C1 segment of cervical spinal cord (tissue), 14 donors: ENCODE data around the gene APP.
A peak's percentile ranks its signal among the peaks of the same experiment; 100 is the strongest.

ENCODE experiments used
- DNase-seq, 14 donors: peaks; one replicate each; lab custom pipeline; 2025; lab: John Stamatoyannopoulos, UW

Gene APP

GRCh38 chr21:26067836-26068594 is 102.6 kb downstream of the APP start:
- no peak for DNase-seq

DNA sequence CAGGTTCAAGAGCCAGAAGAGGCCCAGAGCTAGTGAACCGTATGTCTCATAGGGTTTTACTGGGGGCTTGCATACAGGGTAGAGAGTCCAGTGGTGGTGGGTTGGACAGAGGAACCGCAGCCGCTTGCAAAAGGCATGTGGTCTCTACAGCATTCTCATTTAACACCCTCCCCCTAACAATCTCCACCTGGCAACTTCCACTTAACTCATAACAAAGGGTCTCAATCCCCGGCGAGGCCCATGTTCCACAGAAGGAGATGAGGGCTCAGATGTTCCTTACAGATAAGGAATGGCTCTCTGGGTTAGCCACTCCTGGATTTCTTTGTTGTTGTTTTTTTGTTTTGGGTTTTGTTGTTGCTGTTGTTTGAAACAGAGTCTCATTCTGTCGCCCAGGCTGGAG is 106.1 kb downstream of the APP start:
- no peak for DNase-seq

DNA sequence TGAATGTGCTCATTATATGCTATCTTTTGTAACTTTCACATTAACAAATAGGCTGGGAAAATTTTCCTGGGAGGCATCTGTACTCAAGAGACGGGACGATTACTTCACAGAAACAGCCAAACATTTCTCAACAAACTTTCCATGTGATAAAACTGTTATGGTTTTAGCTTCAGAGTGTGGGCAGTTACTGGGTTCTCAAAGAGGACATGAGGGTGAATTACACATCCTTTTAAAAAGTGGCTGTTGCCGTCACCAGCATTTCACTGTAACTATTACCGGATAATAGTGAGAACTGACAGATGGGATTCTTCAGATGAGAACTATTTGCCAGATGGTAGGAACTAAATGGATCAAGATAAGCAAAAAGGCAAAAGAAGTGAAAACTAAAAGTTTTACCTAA is 109.1 kb downstream of the APP start:
- peak in 1 of 14 donors; percentile 17 for DNase-seq

DNA sequence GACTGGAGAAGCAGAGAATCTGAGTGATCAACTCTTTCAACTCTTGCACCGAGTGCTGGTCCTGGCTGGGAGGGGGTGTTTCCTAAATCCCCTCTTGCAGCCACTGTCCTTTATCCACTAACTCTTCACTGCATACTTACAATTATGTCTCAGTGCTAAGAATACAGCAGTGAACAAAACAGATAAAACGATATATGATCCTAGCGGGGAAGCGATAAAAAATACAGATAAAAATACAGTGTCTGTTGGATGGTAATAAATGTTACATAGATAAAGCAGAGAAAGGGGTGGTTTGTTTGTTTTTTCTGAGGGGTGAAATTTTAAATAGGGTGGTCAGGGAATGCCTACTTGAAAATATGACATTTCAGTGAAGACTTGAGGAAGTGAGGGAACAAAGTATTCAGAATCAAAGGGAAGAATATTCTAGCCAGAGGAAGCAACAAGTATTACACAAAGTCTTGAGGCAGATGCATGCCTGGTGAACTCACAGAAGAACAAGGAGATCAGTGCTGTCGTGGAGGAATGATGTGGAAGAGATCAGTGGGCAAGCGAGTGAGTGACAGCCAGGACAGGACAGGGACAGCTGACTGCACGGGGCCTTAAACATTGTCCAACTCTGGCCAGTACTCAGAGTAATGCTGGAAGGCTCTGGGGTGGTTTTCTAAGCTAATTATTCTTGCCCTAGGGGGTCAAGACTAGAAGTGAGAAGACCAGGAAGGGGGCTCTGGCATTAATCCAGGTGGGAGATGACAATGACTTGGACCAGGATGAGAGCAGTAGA is 110.0 kb downstream of the APP start:
- DNase-seq, result no peak

GRCh38 chr21:26057477-26058170 is 112.9 kb downstream of the APP start:
- DNase-seq, result peak in 3 of 14 donors; percentile 11 to 30 (median 24)

DNA sequence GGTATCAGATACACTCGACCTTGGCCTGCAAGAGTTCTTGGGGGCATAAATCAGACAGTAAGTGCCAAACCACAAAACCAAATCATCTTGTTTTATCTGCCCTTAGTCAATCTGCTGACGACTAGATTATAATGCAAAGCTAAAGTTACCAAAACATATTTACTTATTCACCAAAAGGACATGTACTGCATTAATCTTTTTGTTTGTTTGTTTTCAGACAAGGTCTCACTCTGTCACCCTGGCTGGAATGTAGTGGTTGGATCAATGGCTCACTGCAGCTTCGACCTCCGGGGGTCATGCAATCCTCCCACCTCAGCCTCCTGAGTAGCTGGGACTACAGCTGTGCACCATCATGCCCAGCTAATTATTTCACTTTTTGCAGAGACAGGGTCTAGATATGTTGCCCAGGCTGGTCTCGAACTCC is 114.7 kb downstream of the APP start:
- no peak for DNase-seq

GRCh38 chr21:26055010-26055409 is 115.6 kb downstream of the APP start:
- DNase-seq, result no peak

DNA sequence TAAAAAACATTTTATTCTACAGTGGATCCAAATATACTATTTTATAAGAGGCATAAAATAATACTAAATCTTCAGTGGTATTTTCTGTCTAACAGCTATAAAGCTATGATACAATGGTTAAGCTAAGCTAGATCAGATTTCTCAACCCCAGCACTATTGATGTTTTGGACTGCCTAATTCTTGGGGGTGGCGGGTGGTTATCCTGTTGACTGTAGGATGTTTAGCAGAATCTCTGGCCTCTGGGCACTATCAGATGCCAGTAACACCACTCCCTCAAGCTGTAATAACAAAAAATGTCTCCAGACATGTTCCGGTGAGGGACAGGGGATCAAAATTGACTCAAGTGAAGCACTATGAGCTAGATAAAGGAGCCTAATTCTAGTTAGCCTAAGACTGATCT is 118.5 kb downstream of the APP start:
- no peak for DNase-seq

DNA sequence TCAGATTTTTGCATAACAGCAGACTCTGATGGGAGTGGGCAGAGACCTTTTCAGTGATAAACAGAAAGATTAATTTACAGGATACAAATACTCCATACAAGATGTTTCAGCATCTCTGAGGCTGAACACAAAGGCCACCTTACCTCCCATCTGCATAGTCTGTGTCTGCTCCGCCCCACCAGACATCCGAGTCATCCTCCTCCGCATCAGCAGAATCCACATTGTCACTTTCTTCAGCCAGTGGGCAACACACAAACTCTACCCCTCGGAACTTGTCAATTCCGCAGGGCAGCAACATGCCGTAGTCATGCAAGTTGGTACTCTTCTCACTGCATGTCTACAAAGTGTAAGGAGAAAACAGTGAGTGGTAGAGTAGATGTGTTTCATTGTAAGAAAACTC is 119.7 kb downstream of the APP start:
- DNase-seq, result no peak

DNA sequence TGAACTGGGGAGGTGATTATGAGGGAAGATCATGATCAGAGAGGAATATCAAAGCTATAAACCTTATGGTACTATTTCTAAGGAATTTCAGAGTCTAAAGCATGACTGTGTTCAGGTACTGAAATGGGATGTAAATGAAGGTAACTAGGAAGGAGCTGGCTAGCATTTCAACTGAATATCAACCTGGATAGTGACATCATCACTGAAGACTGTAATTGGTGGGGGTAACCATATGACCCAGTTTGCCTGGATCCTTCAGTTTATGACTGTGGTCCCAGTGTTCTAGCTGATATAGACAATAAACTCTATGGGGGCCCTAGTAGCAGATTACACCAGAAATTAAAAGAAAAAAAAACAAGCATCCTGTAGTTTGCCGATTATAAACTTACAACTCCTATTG is 120.8 kb downstream of the APP start:
- DNase-seq, result no peak

- peak in 2 of 14 donors; percentile 9 to 70 for DNase-seq
Observed at GRCh38 chr21:26047279-26047967, 123.1 kb downstream of the APP start.

GRCh38 chr21:26043891-26044290 is 126.7 kb downstream of the APP start:
- no peak for DNase-seq

DNA sequence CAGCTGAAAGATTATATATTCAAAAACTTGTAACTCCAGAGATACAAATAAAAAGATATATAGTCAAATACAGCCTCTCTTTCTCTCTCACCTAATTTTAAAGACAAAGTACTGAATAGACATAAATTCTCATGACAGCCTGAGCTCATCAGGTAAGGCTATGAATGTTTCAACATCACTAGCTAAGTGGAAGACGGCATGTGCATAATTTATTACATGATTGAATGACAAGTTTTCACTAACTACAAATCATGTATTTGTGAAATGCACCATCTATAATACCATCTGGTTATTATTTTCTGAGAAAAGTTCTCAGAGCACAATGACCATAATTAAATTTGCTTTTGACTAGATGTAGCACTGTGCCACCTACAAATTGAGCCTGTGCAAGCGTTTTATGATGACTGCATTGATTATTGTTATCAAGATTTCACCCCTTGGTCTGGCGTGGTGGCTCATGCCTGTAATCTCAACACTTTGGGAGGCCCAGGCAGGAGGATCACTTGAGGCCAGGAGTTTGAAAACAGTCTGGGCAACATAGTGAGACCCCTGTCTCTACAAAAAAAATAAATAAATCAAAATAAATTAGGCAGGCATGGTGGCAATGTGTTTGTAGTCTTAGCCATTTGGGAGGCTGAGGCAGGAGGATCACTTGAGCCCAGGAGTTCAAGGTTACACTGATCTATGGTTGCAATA is 128.2 kb downstream of the APP start:
- DNase-seq, result no peak

GRCh38 chr21:26041431-26042180 is 129.0 kb downstream of the APP start:
- peak in 1 of 14 donors; percentile 12 for DNase-seq

DNA sequence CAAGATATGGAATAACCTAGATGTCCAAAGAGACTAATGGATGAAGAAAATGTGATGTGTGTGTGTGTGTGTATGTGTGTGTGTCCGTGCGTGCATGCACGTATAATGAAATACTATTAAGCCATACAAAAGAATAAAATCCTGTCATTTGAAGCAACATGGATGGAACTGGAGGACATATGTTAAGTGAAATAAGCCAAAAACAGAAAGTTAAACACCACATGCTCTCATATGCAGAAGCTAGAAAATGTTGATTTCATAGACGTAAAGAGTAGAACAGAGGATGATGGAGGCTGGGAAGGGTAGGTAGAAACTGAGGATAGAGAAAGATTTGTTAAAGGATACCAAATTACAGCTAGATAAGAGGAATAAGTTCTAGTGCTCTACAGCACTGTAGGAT is 133.7 kb downstream of the APP start:
- DNase-seq, result no peak

GRCh38 chr21:26032263-26032662 is 138.3 kb downstream of the APP start:
- no peak for DNase-seq

- DNase-seq, result peak in 1 of 14 donors; percentile 18
Observed at GRCh38 chr21:26028183-26028582, 142.4 kb downstream of the APP start.

GRCh38 chr21:26027696-26028095 is 142.9 kb downstream of the APP start:
- no peak for DNase-seq

GRCh38 chr21:26025536-26026512 is 144.7 kb downstream of the APP start:
- DNase-seq, result no peak
